NCI-H187 (cell line): ENCODE measurements around the gene NPLOC4.

ENCODE experiments used
- DNase-seq, 2 experiments: peaks; one replicate each; lab custom pipeline; 2025; lab: John Stamatoyannopoulos, UW

Gene NPLOC4

GRCh38 chr17:81662002-81662401, 25.1 kb upstream of the NPLOC4 start:
- DNase-seq = no peak

DNA sequence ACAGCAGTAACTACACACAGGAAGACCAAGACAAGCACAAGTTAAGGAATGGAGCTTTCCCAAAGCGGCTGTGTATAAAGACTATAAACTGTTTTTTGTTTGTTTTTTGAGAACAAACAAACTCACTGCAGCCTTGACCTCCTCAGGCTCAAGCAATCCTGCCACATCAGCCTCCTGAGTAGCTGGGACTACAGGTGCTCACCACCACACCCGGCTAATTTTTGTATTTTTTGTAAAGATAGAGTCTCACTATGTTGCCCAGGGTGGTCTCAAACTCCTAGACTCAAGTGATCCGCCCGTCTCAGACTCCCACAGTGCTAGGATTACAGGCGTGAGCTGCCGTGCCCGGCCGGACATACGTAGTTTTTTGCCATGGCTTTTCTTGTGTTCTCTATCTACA, 23.5 kb upstream of the NPLOC4 start:
- DNase-seq = no peak

DNA sequence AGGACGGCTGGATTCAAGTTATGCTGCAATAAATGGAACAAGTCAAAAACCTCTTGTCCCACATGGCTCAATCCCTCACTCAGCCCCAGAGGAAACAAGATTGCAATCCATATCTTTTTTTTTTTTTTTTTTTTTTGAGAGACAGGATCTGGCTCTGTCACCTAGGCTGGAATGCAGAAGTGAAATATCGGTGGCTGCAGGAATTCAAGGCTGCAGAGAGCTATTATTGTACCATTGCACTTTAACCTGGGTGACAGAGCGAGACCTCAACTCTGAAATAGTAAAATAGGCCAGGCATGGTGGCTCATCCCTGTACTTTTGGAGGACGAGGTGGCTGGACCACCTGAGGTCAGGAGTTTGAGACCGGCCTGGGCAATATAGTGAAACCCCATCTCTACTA, 22.1 kb upstream of the NPLOC4 start:
- no peak for DNase-seq

GRCh38 chr17:81656835-81657234, 19.9 kb upstream of the NPLOC4 start:
- no peak for DNase-seq

DNA sequence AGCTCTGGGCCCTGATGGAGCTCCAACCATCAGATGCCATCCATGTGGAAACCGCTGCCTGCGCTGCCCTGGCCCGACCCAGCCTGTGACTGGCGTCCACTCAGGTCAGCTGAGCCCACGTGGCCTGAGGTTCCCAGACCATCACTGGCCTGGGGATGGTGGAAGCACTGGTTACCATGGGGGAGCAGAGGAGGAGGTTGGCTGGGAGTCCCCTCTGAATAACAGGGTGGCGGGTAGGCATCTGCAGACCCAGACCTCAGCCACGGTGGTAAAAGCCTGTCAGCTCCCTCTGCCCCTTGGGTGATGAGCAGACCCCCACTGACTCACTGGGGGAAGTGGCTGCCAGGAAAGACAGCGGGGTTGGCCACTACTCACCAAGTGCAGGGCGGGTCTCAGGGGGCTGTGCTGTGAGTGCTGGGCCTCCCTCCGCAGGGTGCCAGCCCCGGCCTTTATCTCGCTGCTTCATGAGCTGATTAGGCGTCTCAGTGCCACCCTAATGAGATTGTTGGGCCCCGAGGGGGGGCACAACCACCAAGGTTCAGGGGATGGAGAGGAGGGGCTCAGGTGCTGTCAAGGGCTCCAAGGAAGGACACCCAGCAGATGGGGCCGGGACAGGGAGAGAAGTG, 19.3 kb upstream of the NPLOC4 start, which contains the start of gene PDE6G:
Gene PDE6G, minus strand, starts transcription at position 425 of the 626 bp plus-strand sequence. CDS start 3,237 bp downstream, outside the sequence.
- DNase-seq = no peak

- no peak for DNase-seq
Measured at GRCh38 chr17:81655378-81656117, 18.6 kb upstream of the NPLOC4 start.

DNA sequence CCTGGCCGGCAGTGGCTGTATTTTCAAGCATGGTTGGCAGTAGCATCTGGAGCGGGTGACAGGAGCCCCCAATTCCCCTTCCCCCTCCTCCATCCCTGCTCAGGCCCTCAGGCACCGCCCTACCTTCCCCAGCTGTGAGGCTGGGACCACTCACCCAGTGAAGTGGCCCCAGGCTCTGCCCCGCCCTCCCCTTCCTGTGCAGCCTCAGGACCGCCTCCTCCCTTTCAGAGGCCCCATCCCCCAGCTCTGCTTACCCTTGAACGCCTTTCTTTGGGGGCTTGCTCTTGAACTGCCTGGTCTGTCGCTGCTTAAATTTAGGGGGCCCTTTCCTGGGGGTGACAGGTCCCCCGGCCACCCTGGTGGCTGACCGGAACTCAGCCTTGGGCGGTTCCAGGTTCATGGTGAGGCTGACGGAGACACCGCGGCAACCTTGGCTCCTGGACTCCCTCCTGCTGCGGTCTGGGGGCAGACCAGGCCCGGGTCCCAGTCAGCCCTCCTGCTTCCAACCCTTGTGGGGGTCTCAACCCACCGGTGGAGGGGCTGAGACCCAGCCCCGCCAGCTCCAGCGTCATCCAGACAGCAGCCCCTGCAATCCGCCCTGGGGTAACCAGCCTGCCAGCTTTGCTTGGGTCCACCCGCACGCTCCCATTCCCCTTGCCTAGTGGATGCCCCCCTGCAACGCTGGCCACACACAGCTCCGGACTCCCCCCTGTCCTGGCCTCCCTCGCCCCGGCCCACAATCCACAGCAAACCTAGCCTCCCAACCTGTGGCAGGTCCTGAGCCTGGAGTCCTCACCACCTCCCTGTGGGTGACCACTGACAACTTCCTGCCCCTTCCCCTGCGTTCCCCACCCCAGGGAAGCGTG, 16.2 kb upstream of the NPLOC4 start:
- DNase-seq = no peak

GRCh38 chr17:81651692-81652091, 14.8 kb upstream of the NPLOC4 start:
- no peak for DNase-seq

GRCh38 chr17:81650951-81651350, 14.0 kb upstream of the NPLOC4 start:
- no peak for DNase-seq

- DNase-seq = no peak
Measured at GRCh38 chr17:81648707-81649085, 11.8 kb upstream of the NPLOC4 start.

GRCh38 chr17:81648013-81648706, 11.2 kb upstream of the NPLOC4 start:
- DNase-seq = no peak

- DNase-seq = no peak
Measured at GRCh38 chr17:81647640-81648012, 10.7 kb upstream of the NPLOC4 start.

DNA sequence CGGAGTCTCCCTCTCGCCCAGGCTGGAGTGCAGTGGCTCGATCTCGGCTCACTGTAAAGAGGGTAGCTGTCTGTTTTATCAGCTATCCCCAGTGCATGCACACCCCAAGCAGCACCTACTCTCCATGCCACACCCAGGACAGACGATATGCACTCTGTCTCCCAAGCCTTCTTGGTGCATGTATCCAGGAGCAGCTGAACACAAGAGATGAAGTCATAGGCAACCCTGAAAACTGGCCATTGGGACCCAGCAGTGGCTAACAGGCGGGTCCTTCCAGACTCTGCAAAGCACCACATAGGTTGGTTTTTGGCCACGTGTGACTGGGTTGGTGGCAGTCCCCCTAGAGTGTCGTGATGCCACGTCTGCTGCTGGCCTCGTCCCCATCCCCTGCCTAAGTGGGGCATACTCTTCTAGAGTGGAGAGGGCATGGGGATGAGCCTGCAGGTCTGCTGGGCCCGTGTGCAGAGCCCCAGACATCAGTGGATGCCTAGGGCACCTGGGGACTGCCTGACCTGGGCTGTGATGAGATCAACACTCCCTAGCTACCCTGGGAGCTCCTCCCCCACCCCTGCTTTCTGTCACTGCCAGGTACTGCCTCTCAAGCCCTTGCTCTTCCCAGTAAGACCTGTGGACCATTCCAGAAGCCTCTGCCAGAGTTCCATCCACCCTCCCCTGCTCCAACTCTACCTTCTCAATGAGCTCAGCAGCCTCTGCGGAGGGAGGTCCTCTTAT, 10.1 kb upstream of the NPLOC4 start:
- DNase-seq = no peak

DNA sequence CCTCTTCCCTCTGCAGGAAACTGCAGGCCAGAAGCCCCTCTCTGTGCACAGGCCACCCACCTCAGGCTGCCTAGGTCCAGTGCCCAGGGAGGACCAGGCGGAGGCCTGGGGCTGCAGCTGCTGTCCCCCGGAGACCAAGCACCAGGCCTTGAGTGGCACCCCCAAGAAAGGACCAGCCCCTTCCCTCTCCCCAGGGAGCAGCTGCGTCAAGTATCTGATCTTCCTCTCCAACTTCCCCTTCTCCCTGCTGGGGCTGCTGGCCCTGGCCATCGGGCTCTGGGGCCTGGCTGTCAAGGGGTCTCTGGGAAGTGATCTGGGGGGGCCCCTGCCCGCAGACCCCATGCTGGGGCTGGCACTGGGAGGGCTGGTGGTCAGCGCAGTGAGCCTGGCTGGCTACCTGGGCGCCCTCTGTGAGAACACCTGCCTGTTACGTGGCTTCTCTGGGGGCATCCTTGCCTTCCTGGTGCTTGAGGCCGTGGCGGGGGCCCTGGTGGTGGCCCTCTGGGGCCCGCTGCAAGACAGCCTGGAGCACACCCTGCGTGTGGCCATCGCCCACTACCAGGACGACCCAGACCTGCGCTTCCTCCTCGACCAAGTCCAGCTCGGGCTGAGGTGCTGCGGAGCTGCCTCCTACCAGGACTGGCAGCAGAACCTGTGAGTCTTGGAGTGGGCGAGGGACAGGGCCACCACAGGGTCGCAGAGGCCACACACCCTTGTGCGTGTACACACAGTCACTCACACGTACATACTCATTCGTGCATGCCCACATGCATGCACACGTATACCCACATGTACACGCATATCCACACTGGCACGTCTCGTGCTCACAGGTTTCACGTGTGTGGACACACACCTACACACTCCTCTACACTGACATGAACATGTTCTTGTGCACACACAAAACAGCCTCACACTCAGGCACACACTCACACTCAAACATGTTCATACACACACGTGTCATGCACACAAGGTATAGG, 8.4 kb upstream of the NPLOC4 start:
- no peak for DNase-seq

DNA sequence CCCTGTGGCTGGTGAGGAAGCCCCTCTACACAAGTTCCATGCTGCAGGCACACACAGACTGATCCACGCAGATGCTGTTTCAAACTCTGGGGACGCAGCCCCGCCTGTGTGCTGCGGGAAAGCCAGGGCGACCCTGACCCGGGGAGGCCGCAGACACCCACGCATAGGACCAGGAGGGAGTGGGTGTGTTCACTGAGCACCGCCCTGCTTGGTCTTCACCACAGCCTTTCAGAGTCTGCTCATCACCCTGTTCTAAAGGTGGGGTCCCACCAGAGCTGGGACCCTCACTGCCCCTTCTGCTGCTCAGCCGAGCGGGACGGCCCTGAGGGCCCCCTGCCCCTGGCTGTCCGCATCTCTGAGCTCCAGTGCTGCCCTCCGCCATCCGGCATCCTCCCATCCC, 7.6 kb upstream of the NPLOC4 start:
- no peak for DNase-seq

GRCh38 chr17:81641825-81642489, 5.0 kb upstream of the NPLOC4 start:
- DNase-seq = no peak

DNA sequence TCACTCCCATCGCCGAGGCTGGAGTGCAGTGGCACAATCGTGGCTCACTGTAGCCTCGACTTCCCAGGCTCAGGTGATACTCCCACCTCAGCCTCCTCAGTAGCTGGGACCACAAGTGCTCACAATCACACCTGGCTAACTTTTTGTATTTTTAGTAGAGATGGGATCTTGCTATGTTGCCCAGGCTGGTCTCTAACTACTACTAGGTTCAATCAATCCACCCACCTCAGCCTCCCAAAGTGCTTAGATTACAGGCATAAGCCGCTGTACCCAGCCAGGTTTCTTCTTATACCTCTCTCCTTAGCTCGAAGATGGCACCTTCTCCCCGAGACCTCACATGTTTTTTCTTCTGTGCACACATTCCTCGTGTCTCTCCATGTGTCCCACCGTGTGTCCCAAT, 3.1 kb upstream of the NPLOC4 start:
- DNase-seq = no peak

GRCh38 chr17:81638683-81639082, 1.8 kb upstream of the NPLOC4 start:
- no peak for DNase-seq

GRCh38 chr17:81635973-81636504, 873 bp downstream of the NPLOC4 start:
- no peak for DNase-seq

- no peak for DNase-seq
Measured at GRCh38 chr17:81635431-81635830, 1.5 kb downstream of the NPLOC4 start.
